ENCODE results near the gene SMAD4. TPM values are rescaled to one million over a fixed set of nuclear protein-coding genes. Genes with fewer than 3 reads are reported as not detected.

SMAD4 gene
- total RNA-seq, 1 experiment from 2014 or later: 108 TPM

DNA sequence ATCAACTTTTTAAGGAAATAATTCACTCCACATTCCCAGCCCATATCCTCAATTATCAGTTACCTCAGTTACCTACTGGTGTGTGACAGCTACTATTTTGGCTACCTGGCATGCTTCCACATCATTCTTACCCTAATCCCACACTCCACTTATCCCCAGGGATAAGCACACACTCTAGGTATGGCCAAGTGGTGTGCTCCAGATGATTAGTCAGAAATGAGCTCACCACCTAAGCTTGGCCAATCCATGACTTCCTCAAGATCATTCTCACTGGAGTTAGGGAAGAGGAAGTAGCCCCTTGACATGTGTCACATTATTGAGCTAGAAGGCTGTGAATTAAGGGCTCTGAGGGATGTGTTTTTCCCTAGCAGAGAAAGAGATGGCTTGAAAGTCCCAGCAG lies 20.9 kb upstream of the SMAD4 start:
- DNase-seq: no peak

DNA sequence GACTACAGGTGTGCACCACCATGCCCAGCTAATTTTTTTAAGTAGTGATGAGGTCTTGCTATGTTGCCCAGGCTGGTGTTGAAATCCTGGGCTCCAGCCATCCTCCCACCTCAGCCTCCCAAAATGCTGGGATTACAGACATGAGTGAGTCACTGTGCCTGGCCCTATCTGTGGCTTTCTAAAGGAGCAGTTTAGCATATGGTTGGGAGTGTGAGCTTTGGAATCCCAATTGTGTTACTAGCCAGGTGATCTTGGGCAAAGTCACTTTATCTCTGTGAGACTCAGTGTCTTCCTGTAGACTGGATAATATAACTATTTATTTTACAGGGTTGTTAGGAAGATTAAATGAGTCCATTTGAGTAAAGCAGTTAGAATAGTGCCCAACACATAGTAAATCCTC lies 19.8 kb upstream of the SMAD4 start:
- no peak overlapping the region for H3K27ac ChIP-seq
- H3K27me3 ChIP-seq: no peaks in the 10 kb centered on the region
- DNase-seq: no peak
- peaks cover 3% of the 10 kb centered on the region; the same call in 1 of the 2 replicates for H3K4me1 ChIP-seq
- no peaks in the 10 kb centered on the region for H3K36me3 ChIP-seq
- no peak overlapping the region for H3K4me3 ChIP-seq
- H3K9me3 ChIP-seq (replicated peaks): no peaks in the 10 kb centered on the region

More for the DNA sequence above, 20.9 kb upstream of the SMAD4 start:
- H3K27ac ChIP-seq: no peak overlapping the region
- H3K4me3 ChIP-seq: no peak overlapping the region
- no peaks in the 10 kb centered on the region for H3K27me3 ChIP-seq
- H3K4me1 ChIP-seq: peaks cover 3% of the 10 kb centered on the region; the same call in 1 of the 2 replicates
- H3K9me3 ChIP-seq (replicated peaks): no peaks in the 10 kb centered on the region
- no peaks in the 10 kb centered on the region for H3K36me3 ChIP-seq

DNA sequence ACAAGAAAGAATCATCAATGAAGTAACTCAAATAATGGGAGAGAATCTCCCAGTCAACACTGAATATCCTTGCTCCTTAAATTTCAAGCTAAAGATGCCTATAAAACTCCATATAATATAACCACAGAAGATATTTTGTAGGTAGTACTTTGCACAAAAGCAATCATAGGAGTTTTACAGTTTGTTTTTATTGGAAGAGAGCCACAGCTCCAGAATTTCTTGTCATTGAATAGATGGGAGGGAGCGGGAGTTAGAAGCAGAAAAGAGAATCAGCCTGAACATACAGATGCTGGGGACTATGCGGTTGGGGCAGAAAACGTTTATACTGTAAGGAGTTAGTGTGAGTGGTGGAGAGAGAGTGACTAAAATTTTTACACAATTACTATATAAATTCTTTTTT lies 18.3 kb upstream of the SMAD4 start:
- H3K36me3 ChIP-seq: no peaks in the 10 kb centered on the region
- no peaks in the 10 kb centered on the region for H3K27me3 ChIP-seq
- H3K27ac ChIP-seq: no peak overlapping the region
- no peaks in the 10 kb centered on the region for H3K9me3 ChIP-seq (replicated peaks)
- peaks cover 3% of the 10 kb centered on the region; the same call in 1 of the 2 replicates for H3K4me1 ChIP-seq
- DNase-seq: no peak
- H3K4me3 ChIP-seq: no peak overlapping the region

GRCh38 chr18:51012441-51012840 lies 17.6 kb upstream of the SMAD4 start:
- Histone ChIP-seq H3K27ac (no peak overlapping the region), H3K27me3 (no peaks in the 10 kb centered on the region), H3K36me3 (no peaks in the 10 kb centered on the region), H3K9me3 (replicated peaks) (no peaks in the 10 kb centered on the region), H3K4me1 (peaks cover 3% of the 10 kb centered on the region; the same call in 1 of the 2 replicates), H3K4me3 (no peak overlapping the region)
- DNase-seq: no peak

- no peak for DNase-seq
- Histone ChIP-seq H3K4me3 (no peak overlapping the region), H3K4me1 (peaks cover 3% of the 10 kb centered on the region; the same call in 1 of the 2 replicates), H3K9me3 (replicated peaks) (no peaks in the 10 kb centered on the region), H3K27me3 (no peaks in the 10 kb centered on the region), H3K36me3 (no peaks in the 10 kb centered on the region), H3K27ac (no peak overlapping the region)
Measured at GRCh38 chr18:51013259-51013658, 16.8 kb upstream of the SMAD4 start.

DNA sequence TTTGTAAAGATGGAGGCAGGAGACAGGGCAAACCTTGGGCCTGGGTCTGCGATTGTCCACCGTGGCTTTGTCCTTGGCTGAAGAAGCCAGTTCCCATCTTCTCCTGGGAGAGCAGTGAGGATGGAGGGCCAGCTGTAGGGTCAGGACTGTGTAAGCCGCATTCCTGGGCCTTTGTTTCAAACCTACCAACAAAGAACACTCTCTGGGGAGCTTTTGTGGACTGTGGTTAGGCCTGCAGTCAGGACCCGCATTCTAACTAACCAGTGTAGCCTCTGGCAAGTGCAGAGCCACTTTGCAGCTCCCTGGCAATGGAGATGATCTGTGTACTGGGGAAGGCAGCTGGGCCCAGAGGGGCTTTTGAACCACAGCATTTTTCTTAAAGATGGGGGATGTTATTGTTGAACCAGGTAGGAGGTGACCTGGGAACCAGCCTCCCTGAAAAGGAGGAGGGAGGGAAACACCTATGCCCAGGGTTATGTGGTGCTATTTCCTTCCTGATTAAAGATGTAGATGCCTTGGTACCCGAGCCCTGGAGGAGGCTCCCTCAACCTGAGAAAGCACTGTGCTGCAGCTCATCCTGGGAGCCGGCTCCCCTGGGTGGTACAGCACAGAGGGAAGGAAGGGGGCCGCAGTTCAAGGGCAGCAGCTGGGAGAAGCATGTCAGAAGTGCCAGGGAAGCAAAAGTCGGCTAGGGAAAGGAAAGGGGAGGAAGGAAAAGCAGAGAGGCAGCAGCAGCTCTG lies 12.7 kb upstream of the SMAD4 start:
- peak; percentile 20 to 24 for DNase-seq
- H3K36me3 ChIP-seq: no peaks in the 10 kb centered on the region
- H3K4me1 ChIP-seq: no peaks in the 10 kb centered on the region
- H3K27ac ChIP-seq: no peak overlapping the region
- H3K4me3 ChIP-seq: no peak overlapping the region
- no peaks in the 10 kb centered on the region for H3K9me3 ChIP-seq (replicated peaks)
- no peaks in the 10 kb centered on the region for H3K27me3 ChIP-seq

DNA sequence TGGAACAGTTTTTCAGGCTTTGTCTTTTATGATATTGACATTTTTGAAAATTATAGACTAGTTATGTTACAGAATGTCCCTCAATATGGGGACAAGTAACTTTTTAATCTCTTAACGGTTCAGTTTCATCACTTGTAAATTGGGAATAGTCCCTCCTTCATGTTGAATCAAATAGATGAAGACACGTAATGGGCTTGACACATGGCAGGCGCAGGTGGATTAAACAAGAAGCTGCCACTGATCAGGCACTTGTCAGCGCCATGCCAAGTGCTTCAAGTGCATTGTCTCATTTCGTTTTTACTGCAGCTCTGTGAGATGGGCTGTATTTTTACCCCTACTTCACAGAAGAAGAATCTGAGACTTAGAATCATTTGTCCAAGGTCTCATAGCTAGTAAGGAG lies 9.5 kb upstream of the SMAD4 start:
- no peak overlapping the region for H3K4me3 ChIP-seq
- no peaks in the 10 kb centered on the region for H3K27me3 ChIP-seq
- H3K27ac ChIP-seq: no peak overlapping the region
- H3K9me3 ChIP-seq (replicated peaks): no peaks in the 10 kb centered on the region
- no peaks in the 10 kb centered on the region for H3K4me1 ChIP-seq
- H3K36me3 ChIP-seq: no peaks in the 10 kb centered on the region; the same call in 1 of the 2 replicates
- no peak for DNase-seq

DNA sequence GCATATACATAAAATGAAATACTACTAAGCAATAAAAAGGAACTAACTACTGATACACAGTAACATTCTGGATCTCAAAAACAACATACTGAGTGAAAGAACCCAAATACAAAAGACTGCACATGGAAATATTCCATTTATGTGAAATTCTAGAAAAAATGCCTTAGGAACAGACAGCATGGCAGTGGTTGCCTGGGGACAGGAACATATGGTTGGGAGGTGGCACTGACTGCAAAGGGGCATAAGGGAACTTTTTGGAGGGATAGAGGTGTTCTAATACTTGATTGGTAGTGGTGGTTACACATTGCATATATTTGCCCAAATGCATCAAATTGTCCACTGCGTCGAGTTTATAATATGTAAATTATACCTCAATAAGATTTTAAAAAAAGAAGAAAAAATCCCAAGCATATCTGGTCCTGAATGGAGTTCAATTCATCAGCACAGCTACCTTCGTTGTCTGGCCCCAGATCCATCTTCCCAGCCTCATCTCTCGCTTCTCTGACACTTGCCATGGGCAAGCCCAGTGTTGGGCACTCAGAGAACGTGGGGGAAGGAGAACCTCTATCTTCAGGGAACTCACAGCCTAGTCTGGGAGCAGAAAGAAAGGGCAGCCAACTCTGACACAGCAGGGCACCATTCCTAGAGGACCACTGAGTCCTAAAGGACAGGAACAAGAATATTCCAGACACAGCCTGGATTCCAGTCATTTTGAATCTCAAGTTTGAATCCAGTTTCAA lies 8.6 kb upstream of the SMAD4 start:
- Histone ChIP-seq H3K27ac (no peak overlapping the region), H3K36me3 (no peaks in the 10 kb centered on the region; the same call in 1 of the 2 replicates), H3K4me3 (no peak overlapping the region), H3K9me3 (replicated peaks) (no peaks in the 10 kb centered on the region), H3K4me1 (no peaks in the 10 kb centered on the region), H3K27me3 (no peaks in the 10 kb centered on the region)
- DNase-seq: no peak

DNA sequence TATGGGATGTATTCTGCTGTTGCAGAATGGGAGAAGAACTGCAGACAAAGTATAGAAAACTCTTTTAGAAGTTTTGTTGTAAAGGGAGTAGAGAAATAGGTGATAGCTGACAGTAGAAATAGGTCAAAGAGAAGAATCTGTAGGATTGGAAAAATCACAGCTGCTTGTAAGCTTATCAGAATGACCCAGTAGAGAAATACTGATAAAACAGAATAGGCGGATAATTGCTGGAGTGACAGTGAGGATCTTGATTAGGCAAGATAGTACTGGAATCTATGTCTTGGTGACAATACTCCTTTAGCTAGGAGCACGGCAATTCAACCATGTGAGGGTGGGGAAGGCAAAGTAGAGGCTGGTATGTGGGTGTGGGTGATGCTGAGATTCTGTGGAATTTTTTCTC lies 4.5 kb upstream of the SMAD4 start:
- DNase-seq: no peak
- Histone ChIP-seq H3K4me1 (no peaks in the 10 kb centered on the region), H3K27me3 (no peaks in the 10 kb centered on the region), H3K27ac (no peak overlapping the region), H3K9me3 (replicated peaks) (no peaks in the 10 kb centered on the region), H3K4me3 (no peak overlapping the region), H3K36me3 (no peaks in the 10 kb centered on the region; the same call in 1 of the 2 replicates)

DNA sequence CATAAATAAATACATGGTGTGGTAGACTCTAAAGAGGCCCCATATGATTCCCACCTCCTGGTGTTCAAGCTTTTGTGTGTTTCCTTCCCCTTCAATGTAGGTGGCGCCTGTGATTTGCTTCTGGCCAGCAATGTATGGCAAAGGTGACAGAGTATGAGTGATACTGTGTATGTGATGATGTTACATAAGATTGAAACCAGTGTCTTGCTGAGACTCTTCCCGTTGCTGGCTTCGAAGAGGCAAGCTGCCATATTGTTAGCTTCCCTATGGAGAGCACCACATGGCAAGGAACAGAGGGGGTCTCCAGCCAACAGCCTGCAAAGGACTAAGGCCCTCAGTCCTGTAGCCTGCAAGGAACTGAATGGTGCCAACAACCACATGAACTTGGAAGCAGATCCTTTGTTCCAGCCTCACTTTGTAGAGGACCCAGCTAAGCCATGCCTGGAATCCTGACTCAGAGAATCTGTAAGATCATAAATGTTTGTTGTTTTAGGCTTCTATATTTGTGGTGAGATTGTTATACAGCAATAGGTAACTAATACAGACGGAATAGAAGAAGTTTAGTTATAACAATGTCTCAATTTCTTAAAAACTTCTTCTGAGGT lies 1.7 kb upstream of the SMAD4 start:
- no peak for DNase-seq
- H3K27me3 ChIP-seq: no peaks in the 10 kb centered on the region
- no peaks in the 10 kb centered on the region for H3K4me1 ChIP-seq
- no peak overlapping the region for H3K4me3 ChIP-seq
- peaks cover 4% of the 10 kb centered on the region for H3K36me3 ChIP-seq
- no peaks in the 10 kb centered on the region for H3K9me3 ChIP-seq (replicated peaks)
- no peak overlapping the region for H3K27ac ChIP-seq

DNA sequence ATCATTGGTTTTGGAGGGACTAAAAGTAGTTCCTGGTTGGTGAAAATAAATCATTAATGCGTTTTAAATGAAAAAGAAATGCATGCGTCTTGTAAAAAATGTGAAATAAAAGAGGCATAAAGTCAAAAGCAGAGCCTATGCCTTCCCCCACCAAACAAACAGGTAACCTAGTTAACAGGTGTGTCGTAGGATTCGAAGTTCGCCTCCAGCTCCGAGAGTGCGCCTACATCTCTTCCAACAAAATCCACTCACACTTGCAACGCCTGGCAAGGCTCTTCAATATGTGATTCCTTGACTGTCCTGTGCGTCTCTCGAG lies 677 bp upstream of the SMAD4 start:
- no peaks in the 10 kb centered on the region for H3K27me3 ChIP-seq
- peak in 1 of 2 experiments; percentile 34 for DNase-seq
- H3K36me3 ChIP-seq: peaks cover 10% of the 10 kb centered on the region
- no peaks in the 10 kb centered on the region for H3K4me1 ChIP-seq
- peak overlapping the region; percentile 85 for H3K4me3 ChIP-seq
- peak overlapping the region; percentile 81 for H3K27ac ChIP-seq
- no peaks in the 10 kb centered on the region for H3K9me3 ChIP-seq (replicated peaks)

- Histone ChIP-seq H3K4me1 (no peaks in the 10 kb centered on the region), H3K27me3 (no peaks in the 10 kb centered on the region), H3K9me3 (replicated peaks) (no peaks in the 10 kb centered on the region), H3K36me3 (peaks cover 17% of the 10 kb centered on the region), H3K27ac (peak overlapping the region; percentile 76), H3K4me3 (peak overlapping the region; percentile 85)
- DNase-seq: peak; percentile 58 to 62
Measured at GRCh38 chr18:51030537-51031258, 685 bp downstream of the SMAD4 start.

- Histone ChIP-seq H3K27ac (no peak overlapping the region), H3K27me3 (no peaks in the 10 kb centered on the region), H3K4me3 (peak overlapping the region; percentile 85), H3K4me1 (no peaks in the 10 kb centered on the region), H3K36me3 (peaks cover 22% of the 10 kb centered on the region), H3K9me3 (replicated peaks) (no peaks in the 10 kb centered on the region)
- no peak for DNase-seq
Measured at GRCh38 chr18:51032193-51032592, 2.2 kb downstream of the SMAD4 start.

DNA sequence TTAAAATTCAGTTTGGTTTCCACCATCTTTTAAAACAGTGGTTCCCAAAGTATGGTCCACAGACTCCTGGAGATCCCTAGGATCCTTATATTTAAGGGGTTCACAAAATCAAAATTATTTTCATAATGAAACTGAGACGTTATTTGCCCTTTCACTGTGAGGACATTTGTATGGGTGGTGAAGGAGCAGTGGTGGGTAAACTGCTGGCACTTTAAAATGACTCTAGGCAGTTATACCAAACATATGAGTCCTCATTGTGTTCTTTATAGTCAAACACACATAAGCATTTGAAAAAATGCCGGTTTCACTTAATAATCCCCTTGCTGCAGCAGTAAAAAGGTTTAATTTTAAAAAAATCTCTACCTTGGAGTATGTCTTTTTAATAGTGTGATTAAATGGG lies 7.2 kb downstream of the SMAD4 start:
- Histone ChIP-seq H3K27ac (no peak overlapping the region), H3K36me3 (peaks cover 19% of the 10 kb centered on the region), H3K4me3 (no peak overlapping the region), H3K9me3 (replicated peaks) (no peaks in the 10 kb centered on the region), H3K27me3 (no peaks in the 10 kb centered on the region), H3K4me1 (no peaks in the 10 kb centered on the region)
- no peak for DNase-seq

- peaks cover 19% of the 10 kb centered on the region for H3K36me3 ChIP-seq
- H3K27ac ChIP-seq: no peak overlapping the region
- no peaks in the 10 kb centered on the region for H3K27me3 ChIP-seq
- no peaks in the 10 kb centered on the region for H3K4me1 ChIP-seq
- no peak for DNase-seq
- no peak overlapping the region for H3K4me3 ChIP-seq
- no peaks in the 10 kb centered on the region for H3K9me3 ChIP-seq (replicated peaks)
Measured at GRCh38 chr18:51038110-51038509, 8.1 kb downstream of the SMAD4 start.
